GM12864 (cell line): ENCODE results near the gene FEM1A.

Experiments used
- DNase-seq: peaks from one replicate; pipeline ENCODE4 v3.0.0-alpha.2; 2011; ENCODE audit warnings: low read depth
- H3K4me3 ChIP-seq: 2 replicates; pipeline ENCODE4 v1.5.1; 2011; ENCODE audit warnings: mild to moderate bottlenecking, low read depth, low read length, control low read depth
- CTCF ChIP-seq: IDR thresholded peaks from 2 replicates; pipeline ENCODE4 v1.5.1; 2011; ENCODE audit warnings: low read depth, mild to moderate bottlenecking, moderate library complexity, low read length, control low read depth, inconsistent platforms; ENCODE audit errors: missing control alignments

FEM1A gene

GRCh38 chr19:4759388-4760284 is 31.9 kb upstream of the FEM1A start:
- H3K4me3 ChIP-seq: peak overlapping the region; percentile 20; the same call in 1 of the 2 replicates
- DNase-seq: peak; percentile 31
- no peak for TF ChIP-seq CTCF

- DNase-seq: no peak
- no peak for TF ChIP-seq CTCF
- peak overlapping the region; percentile 20; the same call in 1 of the 2 replicates for H3K4me3 ChIP-seq
Observed at GRCh38 chr19:4760285-4760650, 31.3 kb upstream of the FEM1A start.

GRCh38 chr19:4763021-4763420 is 28.5 kb upstream of the FEM1A start:
- no peak overlapping the region for H3K4me3 ChIP-seq
- TF ChIP-seq CTCF: no peak
- DNase-seq: no peak

GRCh38 chr19:4764393-4764660 is 27.2 kb upstream of the FEM1A start:
- TF ChIP-seq CTCF: no peak
- no peak overlapping the region for H3K4me3 ChIP-seq
- DNase-seq: no peak

- no peak for TF ChIP-seq CTCF
- DNase-seq: peak; percentile 26
- H3K4me3 ChIP-seq: no peak overlapping the region
Observed at GRCh38 chr19:4768934-4769777, 22.4 kb upstream of the FEM1A start.

- no peak overlapping the region for H3K4me3 ChIP-seq
- DNase-seq: no peak
- no peak for TF ChIP-seq CTCF
Observed at GRCh38 chr19:4772566-4772965, 19.0 kb upstream of the FEM1A start.
